HL-60 (cell line): Measurements from ENCODE around the gene DTL.
A peak's percentile ranks its signal among the peaks of the same experiment; 100 is the strongest.

Experiments
- CTCF ChIP-seq: IDR thresholded peaks from one replicate; pipeline ENCODE4 v1.5.1; 2011; ENCODE audit warnings: low read length, control low read depth, inconsistent platforms; ENCODE audit not compliant: insufficient read depth
- POLR2AphosphoS5 ChIP-seq: IDR thresholded peaks from 2 replicates; pipeline ENCODE4 v1.6.1; 2012; ENCODE audit warnings: low read depth

- peak; percentile 86 for TF ChIP-seq CTCF
- peak; percentile 89 for TF ChIP-seq POLR2AphosphoS5
Measured at GRCh38 chr1:212035123-212035834, at the start of gene DTL, which contains the start of gene INTS7.
